Measurements from ENCODE around the gene VASH2.

DNA sequence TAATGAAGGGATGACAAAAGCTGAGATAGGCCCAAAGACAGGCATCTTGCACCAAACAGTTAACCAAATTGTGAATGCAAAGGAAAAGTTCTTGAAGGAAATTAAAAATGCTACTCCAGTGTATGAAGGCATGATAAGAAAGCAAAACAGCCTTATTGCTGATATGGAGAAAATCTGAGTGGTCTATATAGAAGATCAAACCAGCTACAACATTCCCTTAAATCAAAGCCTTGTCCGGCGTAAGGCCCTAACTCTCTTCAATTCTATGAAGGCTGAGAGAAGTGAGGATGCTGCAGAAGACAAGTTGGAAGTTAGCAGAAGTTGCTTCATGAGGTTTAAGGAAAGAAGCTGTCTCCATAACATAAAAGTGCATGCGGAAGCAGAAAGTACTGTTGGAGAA is 69.7 kb downstream of the VASH2 start:
- TF ChIP-seq, protein P1, sequence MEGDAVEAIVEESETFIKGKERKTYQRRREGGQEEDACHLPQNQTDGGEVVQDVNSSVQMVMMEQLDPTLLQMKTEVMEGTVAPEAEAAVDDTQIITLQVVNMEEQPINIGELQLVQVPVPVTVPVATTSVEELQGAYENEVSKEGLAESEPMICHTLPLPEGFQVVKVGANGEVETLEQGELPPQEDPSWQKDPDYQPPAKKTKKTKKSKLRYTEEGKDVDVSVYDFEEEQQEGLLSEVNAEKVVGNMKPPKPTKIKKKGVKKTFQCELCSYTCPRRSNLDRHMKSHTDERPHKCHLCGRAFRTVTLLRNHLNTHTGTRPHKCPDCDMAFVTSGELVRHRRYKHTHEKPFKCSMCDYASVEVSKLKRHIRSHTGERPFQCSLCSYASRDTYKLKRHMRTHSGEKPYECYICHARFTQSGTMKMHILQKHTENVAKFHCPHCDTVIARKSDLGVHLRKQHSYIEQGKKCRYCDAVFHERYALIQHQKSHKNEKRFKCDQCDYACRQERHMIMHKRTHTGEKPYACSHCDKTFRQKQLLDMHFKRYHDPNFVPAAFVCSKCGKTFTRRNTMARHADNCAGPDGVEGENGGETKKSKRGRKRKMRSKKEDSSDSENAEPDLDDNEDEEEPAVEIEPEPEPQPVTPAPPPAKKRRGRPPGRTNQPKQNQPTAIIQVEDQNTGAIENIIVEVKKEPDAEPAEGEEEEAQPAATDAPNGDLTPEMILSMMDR (IDR thresholded peaks at IDR 0.05 in 4 of 5, conservative IDR thresholded peaks at IDR 0.05 in 1 of 5): no peak
- TF ChIP-seq POLR2A (IDR thresholded peaks at IDR 0.05): no peak

All from gastrocnemius medialis (tissue), 4 donors.